ENCODE measurements around the gene ARPP21.

DNA sequence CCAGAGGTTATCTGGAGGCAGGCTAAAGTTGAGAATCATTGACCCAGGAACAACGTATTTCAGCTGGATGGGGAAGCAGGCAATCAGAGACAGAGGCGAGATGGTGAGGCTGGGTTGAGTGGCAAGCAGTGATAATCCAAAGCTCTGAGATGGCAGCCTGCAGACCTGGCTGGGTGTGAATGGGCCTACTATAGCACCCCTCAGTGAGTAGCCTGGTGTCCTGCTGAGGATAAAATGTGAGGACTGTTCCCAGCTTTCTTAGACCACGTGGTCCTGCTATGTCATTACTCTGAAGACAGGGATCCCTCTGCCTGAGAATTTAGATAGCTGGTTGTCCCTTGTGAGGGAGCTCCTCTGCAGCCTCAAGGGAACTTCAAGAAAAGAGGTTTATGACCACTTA is 141.5 kb downstream of the ARPP21 start:
- TF ChIP-seq, protein P1, sequence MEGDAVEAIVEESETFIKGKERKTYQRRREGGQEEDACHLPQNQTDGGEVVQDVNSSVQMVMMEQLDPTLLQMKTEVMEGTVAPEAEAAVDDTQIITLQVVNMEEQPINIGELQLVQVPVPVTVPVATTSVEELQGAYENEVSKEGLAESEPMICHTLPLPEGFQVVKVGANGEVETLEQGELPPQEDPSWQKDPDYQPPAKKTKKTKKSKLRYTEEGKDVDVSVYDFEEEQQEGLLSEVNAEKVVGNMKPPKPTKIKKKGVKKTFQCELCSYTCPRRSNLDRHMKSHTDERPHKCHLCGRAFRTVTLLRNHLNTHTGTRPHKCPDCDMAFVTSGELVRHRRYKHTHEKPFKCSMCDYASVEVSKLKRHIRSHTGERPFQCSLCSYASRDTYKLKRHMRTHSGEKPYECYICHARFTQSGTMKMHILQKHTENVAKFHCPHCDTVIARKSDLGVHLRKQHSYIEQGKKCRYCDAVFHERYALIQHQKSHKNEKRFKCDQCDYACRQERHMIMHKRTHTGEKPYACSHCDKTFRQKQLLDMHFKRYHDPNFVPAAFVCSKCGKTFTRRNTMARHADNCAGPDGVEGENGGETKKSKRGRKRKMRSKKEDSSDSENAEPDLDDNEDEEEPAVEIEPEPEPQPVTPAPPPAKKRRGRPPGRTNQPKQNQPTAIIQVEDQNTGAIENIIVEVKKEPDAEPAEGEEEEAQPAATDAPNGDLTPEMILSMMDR (IDR thresholded peaks at IDR 0.05): no peak
- TF ChIP-seq, protein P2, sequence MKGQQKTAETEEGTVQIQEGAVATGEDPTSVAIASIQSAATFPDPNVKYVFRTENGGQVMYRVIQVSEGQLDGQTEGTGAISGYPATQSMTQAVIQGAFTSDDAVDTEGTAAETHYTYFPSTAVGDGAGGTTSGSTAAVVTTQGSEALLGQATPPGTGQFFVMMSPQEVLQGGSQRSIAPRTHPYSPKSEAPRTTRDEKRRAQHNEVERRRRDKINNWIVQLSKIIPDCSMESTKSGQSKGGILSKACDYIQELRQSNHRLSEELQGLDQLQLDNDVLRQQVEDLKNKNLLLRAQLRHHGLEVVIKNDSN (CRISPR knock-in tag; IDR thresholded peaks at IDR 0.05): no peak
- TF ChIP-seq IRF2 (CRISPR knock-in tag; IDR thresholded peaks at IDR 0.05; ENCODE audit: borderline replicate concordance, low read depth): no peak
- TF ChIP-seq, protein P3, sequence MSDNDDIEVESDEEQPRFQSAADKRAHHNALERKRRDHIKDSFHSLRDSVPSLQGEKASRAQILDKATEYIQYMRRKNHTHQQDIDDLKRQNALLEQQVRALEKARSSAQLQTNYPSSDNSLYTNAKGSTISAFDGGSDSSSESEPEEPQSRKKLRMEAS (CRISPR knock-in tag; IDR thresholded peaks at IDR 0.05): no peak
- no peak for TF ChIP-seq ETV6 (CRISPR knock-in tag; IDR thresholded peaks at IDR 0.05)
- no peak for TF ChIP-seq ELF4 (CRISPR knock-in tag; IDR thresholded peaks at IDR 0.05; ENCODE audit: low read depth)
- TF ChIP-seq, protein P4, sequence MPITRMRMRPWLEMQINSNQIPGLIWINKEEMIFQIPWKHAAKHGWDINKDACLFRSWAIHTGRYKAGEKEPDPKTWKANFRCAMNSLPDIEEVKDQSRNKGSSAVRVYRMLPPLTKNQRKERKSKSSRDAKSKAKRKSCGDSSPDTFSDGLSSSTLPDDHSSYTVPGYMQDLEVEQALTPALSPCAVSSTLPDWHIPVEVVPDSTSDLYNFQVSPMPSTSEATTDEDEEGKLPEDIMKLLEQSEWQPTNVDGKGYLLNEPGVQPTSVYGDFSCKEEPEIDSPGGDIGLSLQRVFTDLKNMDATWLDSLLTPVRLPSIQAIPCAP (CRISPR knock-in tag; IDR thresholded peaks at IDR 0.05): no peak
- TF ChIP-seq, protein P5, sequence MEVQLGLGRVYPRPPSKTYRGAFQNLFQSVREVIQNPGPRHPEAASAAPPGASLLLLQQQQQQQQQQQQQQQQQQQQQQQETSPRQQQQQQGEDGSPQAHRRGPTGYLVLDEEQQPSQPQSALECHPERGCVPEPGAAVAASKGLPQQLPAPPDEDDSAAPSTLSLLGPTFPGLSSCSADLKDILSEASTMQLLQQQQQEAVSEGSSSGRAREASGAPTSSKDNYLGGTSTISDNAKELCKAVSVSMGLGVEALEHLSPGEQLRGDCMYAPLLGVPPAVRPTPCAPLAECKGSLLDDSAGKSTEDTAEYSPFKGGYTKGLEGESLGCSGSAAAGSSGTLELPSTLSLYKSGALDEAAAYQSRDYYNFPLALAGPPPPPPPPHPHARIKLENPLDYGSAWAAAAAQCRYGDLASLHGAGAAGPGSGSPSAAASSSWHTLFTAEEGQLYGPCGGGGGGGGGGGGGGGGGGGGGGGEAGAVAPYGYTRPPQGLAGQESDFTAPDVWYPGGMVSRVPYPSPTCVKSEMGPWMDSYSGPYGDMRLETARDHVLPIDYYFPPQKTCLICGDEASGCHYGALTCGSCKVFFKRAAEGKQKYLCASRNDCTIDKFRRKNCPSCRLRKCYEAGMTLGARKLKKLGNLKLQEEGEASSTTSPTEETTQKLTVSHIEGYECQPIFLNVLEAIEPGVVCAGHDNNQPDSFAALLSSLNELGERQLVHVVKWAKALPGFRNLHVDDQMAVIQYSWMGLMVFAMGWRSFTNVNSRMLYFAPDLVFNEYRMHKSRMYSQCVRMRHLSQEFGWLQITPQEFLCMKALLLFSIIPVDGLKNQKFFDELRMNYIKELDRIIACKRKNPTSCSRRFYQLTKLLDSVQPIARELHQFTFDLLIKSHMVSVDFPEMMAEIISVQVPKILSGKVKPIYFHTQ (CRISPR knock-in tag; IDR thresholded peaks at IDR 0.05): no peak

Measured in WTC11 (cell line).